Right atrium auricular region (tissue), 2 donors: ENCODE data around the gene KCNH4. TPM values are rescaled to one million over a fixed set of nuclear protein-coding genes. Genes with fewer than 3 reads are reported as not detected.

Experiments
- DNase-seq: peaks from one replicate; pipeline ENCODE4 v3.0.0-alpha.2; 2019; ENCODE audit warnings: low spot score
- H3K27ac ChIP-seq, 2 donors: fragments of 200-600 bp; sonication (generic); 1 replicate in 1 of 2; 2 replicates in 1 of 2; pipeline ENCODE4 v1.5.1; 2016 to 2019
- H3K27me3 ChIP-seq, 2 donors: fragments of 200-600 bp; sonication (generic); one replicate each; pipeline versions ENCODE4 v1.5.1 to v1.6.0; 2017 to 2019
- H3K36me3 ChIP-seq: fragments of 200-600 bp; sonication (generic); one replicate; pipeline ENCODE4 v1.5.1; 2016
- H3K4me1 ChIP-seq, 2 donors: fragments of 200-600 bp; sonication (generic); one replicate each; pipeline versions ENCODE4 v1.5.1 to v1.6.0; 2017 to 2019
- H3K4me3 ChIP-seq, 2 donors: fragments of 200-600 bp; sonication (generic); 1 replicate in 1 of 2; 2 replicates in 1 of 2; pipeline ENCODE4 v1.5.1; 2017 to 2019; ENCODE audit warnings: mild to moderate bottlenecking in 1 of 2, moderate library complexity in 1 of 2
- H3K9me3 ChIP-seq, 2 donors: fragments of 200-600 bp; sonication (generic); one replicate each; pipeline ENCODE4 v1.5.1; 2019
- CTCF ChIP-seq, 2 donors: fragments of 200-600 bp; sonication (generic); IDR thresholded peaks; one replicate each; pipeline ENCODE4 v1.5.1; 2019; ENCODE audit warnings: antibody characterized with exemption in 2 of 2
- total RNA-seq, 2 donors: library from RNA; depleted of rRNA; stranded (reverse); fragments of >200 nt; gene quantifications; one replicate each; pipeline ENCODE4 v1.1.0, GENCODE V29; 2016

KCNH4 gene
- total RNA-seq, 2 donors from 2014 or later = 0.15 to 0.35 TPM

- Histone ChIP-seq H3K4me1 (peaks cover 3 to 92% of the 10 kb centered on the region in 2 donors), H3K9me3 (no peaks in the 10 kb centered on the region), H3K4me3 (peak overlapping the region; percentile 2 to 30), H3K36me3 (no peaks in the 10 kb centered on the region), H3K27me3 (no peaks in the 10 kb centered on the region), H3K27ac (peak overlapping the region; percentile 66 to 70)
- peak; percentile 78 for DNase-seq
- no peak for TF ChIP-seq CTCF (IDR thresholded peaks at IDR 0.05)
Measured at GRCh38 chr17:42135664-42136653, 45.0 kb downstream of the KCNH4 start.

- Histone ChIP-seq H3K9me3 (no peaks in the 10 kb centered on the region), H3K27ac (peak overlapping the region; percentile 66 to 70), H3K36me3 (peaks cover 3% of the 10 kb centered on the region), H3K27me3 (no peaks in the 10 kb centered on the region), H3K4me1 (peaks cover 3 to 95% of the 10 kb centered on the region in 2 donors), H3K4me3 (no peak overlapping the region)
- TF ChIP-seq CTCF (IDR thresholded peaks at IDR 0.05) = no peak
- no peak for DNase-seq
Measured at GRCh38 chr17:42135151-42135550, 45.8 kb downstream of the KCNH4 start.

GRCh38 chr17:42133461-42134041 is 47.4 kb downstream of the KCNH4 start:
- Histone ChIP-seq H3K27ac (peak overlapping the region; percentile 70 to 76), H3K36me3 (peaks cover 19% of the 10 kb centered on the region), H3K4me3 (no peak overlapping the region), H3K4me1 (peaks cover 3 to 95% of the 10 kb centered on the region in 2 donors), H3K9me3 (no peaks in the 10 kb centered on the region), H3K27me3 (no peaks in the 10 kb centered on the region)
- TF ChIP-seq CTCF (IDR thresholded peaks at IDR 0.05) = no peak
- DNase-seq = no peak

- Histone ChIP-seq H3K36me3 (peaks cover 25% of the 10 kb centered on the region), H3K27ac (peak overlapping the region; percentile 70 to 76), H3K27me3 (no peaks in the 10 kb centered on the region), H3K9me3 (no peaks in the 10 kb centered on the region), H3K4me3 (peak overlapping the region in 1 of 2 donors; percentile 3), H3K4me1 (peaks cover 3 to 93% of the 10 kb centered on the region in 2 donors)
- no peak for DNase-seq
- TF ChIP-seq CTCF (IDR thresholded peaks at IDR 0.05) = no peak
Measured at GRCh38 chr17:42132941-42133340, 48.0 kb downstream of the KCNH4 start.

GRCh38 chr17:42131981-42132432 is 48.9 kb downstream of the KCNH4 start:
- no peak for DNase-seq

More at GRCh38 chr17:42131981-42132432, 48.9 kb downstream of the KCNH4 start:
- no peak for TF ChIP-seq CTCF (IDR thresholded peaks at IDR 0.05)
- no peaks in the 10 kb centered on the region for H3K27me3 ChIP-seq
- H3K9me3 ChIP-seq = no peaks in the 10 kb centered on the region
- H3K4me3 ChIP-seq = no peak overlapping the region
- H3K27ac ChIP-seq = peak overlapping the region; percentile 70 to 76
- peaks cover 3 to 88% of the 10 kb centered on the region in 2 donors for H3K4me1 ChIP-seq
- H3K36me3 ChIP-seq = peaks cover 34% of the 10 kb centered on the region
